DMS153 treated with DMSO at 0.1 percent for 48 hours (cell line): ENCODE data around the gene PACRG.

ENCODE experiments used
- DNase-seq: peaks from one replicate; lab custom pipeline; 2025; ENCODE audit not compliant: unreplicated experiment; lab: John Stamatoyannopoulos, UW

Gene PACRG

GRCh38 chr6:163230901-163231300 is 503.1 kb downstream of the PACRG start:
- no peak for DNase-seq

- DNase-seq, result no peak
These were observed 503.7 kb downstream of the PACRG start for GRCh38 chr6:163231356-163232014.

- no peak for DNase-seq
These were observed 504.3 kb downstream of the PACRG start for GRCh38 chr6:163232015-163232523.

- DNase-seq, result no peak
These were observed 504.9 kb downstream of the PACRG start for GRCh38 chr6:163232649-163233048.

- no peak for DNase-seq
These were observed 509.3 kb downstream of the PACRG start for GRCh38 chr6:163237110-163237509.

- DNase-seq, result no peak
These were observed 512.0 kb downstream of the PACRG start for GRCh38 chr6:163239572-163240340.

- no peak for DNase-seq
These were observed 512.8 kb downstream of the PACRG start for GRCh38 chr6:163240556-163240955.

- DNase-seq, result no peak
These were observed 513.9 kb downstream of the PACRG start for GRCh38 chr6:163241683-163242082.

- no peak for DNase-seq
These were observed 515.3 kb downstream of the PACRG start for GRCh38 chr6:163243083-163243482.

GRCh38 chr6:163243692-163244589 is 516.2 kb downstream of the PACRG start:
- no peak for DNase-seq

- no peak for DNase-seq
These were observed 520.3 kb downstream of the PACRG start for GRCh38 chr6:163248051-163248450.

GRCh38 chr6:163249651-163250101 is 521.9 kb downstream of the PACRG start:
- no peak for DNase-seq

GRCh38 chr6:163250116-163250515 is 522.3 kb downstream of the PACRG start:
- no peak for DNase-seq

GRCh38 chr6:163252061-163252591 is 524.4 kb downstream of the PACRG start:
- DNase-seq, result no peak

GRCh38 chr6:163253556-163254213 is 525.9 kb downstream of the PACRG start:
- DNase-seq, result no peak

GRCh38 chr6:163254341-163254835 is 526.6 kb downstream of the PACRG start:
- DNase-seq, result no peak

GRCh38 chr6:163255265-163255664 is 527.5 kb downstream of the PACRG start:
- no peak for DNase-seq

- DNase-seq, result no peak
These were observed 531.9 kb downstream of the PACRG start for GRCh38 chr6:163259689-163260088.

GRCh38 chr6:163260111-163260895 is 532.5 kb downstream of the PACRG start:
- peak; percentile 18 for DNase-seq
